Measurements from ENCODE around the gene PPP1R7.

PPP1R7 gene

DNA sequence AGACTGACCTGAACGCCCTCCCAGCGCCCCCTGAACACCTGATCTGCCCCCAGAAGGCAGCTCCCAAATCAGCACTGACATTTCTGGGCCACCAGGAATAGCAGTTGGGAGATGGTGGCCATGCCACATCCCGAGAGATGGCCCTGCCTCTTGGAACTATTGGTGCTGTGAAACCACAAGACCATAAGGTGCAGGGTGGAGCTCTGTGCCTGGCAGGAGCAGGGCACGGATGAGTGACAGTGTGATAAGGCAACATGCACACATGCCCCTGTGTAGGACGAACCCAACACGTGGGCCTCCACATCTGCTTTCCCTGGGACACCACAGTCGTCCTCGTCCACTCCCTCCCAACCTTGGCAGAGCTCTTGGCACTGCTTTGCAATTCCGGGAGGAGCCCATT is 65.2 kb downstream of the PPP1R7 start:
- Histone ChIP-seq H3K4me3 (ENCODE audit: low read length in 2 of 2) (no peak overlapping the region), H3K27ac (ENCODE audit: low read length) (no peak overlapping the region), H3K27me3 (ENCODE audit: control insufficient read depth in 1 of 2, insufficient read depth in 2 of 2, low read length in 2 of 2) (no peaks in the 10 kb centered on the region), H3K4me1 (ENCODE audit: control insufficient read depth, insufficient read depth, low read length) (peaks cover 15% of the 10 kb centered on the region), H3K36me3 (ENCODE audit: control insufficient read depth in 2 of 2, insufficient read depth in 2 of 2, low read length in 2 of 2) (no peaks in the 10 kb centered on the region), H3K9me3 (ENCODE audit: control insufficient read depth in 2 of 2, low read length in 2 of 2) (no peaks in the 10 kb centered on the region), H3K9ac (ENCODE audit: low read length in 2 of 2) (no peak overlapping the region)

DNA sequence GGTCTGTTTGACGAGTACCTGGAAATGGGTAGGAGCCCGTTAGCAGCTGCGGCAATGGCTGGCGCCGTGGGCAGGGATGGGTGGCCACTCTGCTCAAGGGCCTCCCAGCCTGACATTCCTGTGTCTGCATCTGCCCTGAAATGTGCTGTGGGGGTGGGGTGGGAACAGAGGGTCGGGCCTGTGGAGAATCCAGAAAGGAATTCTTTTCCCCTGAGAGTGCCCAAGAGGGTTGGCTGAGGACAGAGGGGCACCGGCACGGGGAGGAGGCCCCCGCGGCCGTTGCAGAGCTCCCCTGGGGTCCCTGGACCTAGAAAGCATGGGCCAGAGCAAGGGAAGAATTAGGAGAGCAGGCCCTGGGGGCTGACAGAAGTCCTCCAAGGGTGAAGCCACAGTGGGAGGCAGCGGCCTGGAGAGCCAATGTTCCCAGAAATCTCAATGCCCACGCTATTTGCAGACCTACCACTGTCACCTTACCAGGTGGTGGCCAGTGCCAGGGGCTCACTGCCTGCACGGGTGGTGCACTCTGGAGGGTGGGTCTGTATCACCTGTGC is 66.0 kb downstream of the PPP1R7 start:
- Histone ChIP-seq H3K4me1 (ENCODE audit: control insufficient read depth, insufficient read depth, low read length) (peaks cover 15% of the 10 kb centered on the region), H3K27ac (ENCODE audit: low read length) (no peak overlapping the region), H3K36me3 (ENCODE audit: control insufficient read depth in 2 of 2, insufficient read depth in 2 of 2, low read length in 2 of 2) (no peaks in the 10 kb centered on the region), H3K9ac (ENCODE audit: low read length in 2 of 2) (no peak overlapping the region), H3K9me3 (ENCODE audit: control insufficient read depth in 2 of 2, low read length in 2 of 2) (no peaks in the 10 kb centered on the region), H3K4me3 (ENCODE audit: low read length in 2 of 2) (no peak overlapping the region), H3K27me3 (ENCODE audit: control insufficient read depth in 1 of 2, insufficient read depth in 2 of 2, low read length in 2 of 2) (no peaks in the 10 kb centered on the region)

DNA sequence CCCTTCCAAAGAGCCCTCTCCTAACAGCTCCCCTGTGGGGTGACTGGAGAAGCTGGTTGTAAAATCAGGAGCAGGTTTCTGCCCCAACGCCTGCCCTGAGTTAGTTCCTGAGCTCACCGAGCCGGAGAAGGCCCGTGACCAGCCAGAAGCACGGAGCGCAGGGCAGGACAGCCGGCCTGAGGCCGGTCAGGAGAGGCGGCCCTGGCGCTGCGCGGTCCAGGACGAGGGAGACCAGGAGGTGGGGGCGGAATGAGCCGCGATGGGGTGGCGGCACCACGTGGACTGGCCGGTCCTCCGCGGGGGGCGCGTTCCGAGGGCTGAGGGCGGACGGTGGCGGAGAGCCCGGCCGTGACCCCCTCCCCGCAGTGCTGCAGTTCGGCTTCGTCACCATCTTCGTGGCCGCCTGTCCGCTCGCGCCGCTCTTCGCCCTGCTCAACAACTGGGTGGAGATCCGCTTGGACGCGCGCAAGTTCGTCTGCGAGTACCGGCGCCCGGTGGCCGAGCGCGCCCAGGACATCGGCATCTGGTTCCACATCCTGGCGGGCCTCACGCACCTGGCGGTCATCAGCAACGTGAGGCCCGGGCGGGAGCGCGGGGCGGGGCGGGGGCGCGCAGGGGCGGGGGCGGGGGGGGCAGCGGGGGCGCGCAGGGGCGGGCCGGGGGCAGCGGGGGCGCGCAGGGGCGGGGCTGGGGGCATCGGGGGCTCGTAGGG is 67.2 kb downstream of the PPP1R7 start:
- Histone ChIP-seq H3K27me3 (ENCODE audit: control insufficient read depth in 1 of 2, insufficient read depth in 2 of 2, low read length in 2 of 2) (no peaks in the 10 kb centered on the region), H3K36me3 (ENCODE audit: control insufficient read depth in 2 of 2, insufficient read depth in 2 of 2, low read length in 2 of 2) (no peaks in the 10 kb centered on the region), H3K9me3 (ENCODE audit: control insufficient read depth in 2 of 2, low read length in 2 of 2) (no peaks in the 10 kb centered on the region), H3K4me1 (ENCODE audit: control insufficient read depth, insufficient read depth, low read length) (peaks cover 15% of the 10 kb centered on the region), H3K27ac (ENCODE audit: low read length) (peak overlapping the region; percentile 31), H3K9ac (ENCODE audit: low read length in 2 of 2) (no peak overlapping the region), H3K4me3 (ENCODE audit: low read length in 2 of 2) (peak overlapping the region; percentile 31 to 72)

DNA sequence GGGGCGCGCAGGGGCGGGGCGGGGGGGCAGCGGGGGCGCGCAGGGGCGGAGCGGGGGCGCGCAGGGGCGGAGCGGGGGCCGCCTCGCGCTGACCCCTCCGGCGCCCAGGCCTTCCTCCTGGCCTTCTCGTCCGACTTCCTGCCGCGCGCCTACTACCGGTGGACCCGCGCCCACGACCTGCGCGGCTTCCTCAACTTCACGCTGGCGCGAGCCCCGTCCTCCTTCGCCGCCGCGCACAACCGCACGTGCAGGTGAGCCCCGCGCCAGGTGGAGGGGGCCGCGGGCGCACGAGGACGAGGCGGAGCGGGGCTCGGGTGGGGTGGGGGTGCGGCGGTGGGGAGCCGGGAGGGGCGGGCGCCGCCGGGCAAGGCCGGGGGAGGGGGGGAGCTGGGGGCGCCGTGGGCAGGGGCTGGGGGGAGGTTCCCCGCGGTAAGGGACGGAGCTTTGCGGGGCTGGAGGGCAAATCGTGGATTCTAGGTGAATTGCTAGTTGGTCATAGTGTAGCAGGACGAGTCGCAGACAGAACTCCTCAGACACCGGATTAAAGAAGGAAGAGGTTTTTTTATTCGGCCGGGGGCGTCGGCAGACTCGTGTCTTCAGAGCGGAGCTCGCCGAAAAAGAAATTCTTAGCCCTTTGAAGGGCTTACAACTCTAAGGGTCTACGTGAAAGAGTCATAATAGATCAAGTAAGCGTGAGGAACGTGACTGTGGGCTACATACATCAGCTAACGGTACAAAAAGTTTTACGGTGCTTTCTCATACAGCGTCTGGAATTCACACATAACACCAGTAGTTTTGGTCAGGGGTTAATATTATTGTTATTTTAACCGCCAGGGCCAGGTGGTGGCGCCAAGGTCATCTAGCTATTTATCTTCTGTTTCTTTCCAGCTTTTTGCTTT is 68.1 kb downstream of the PPP1R7 start:
- H3K27me3 ChIP-seq (ENCODE audit: control insufficient read depth in 1 of 2, insufficient read depth in 2 of 2, low read length in 2 of 2): no peaks in the 10 kb centered on the region
- peak overlapping the region; percentile 42 to 53 for H3K9ac ChIP-seq (ENCODE audit: low read length in 2 of 2)
- H3K9me3 ChIP-seq (ENCODE audit: control insufficient read depth in 2 of 2, low read length in 2 of 2): no peaks in the 10 kb centered on the region
- H3K36me3 ChIP-seq (ENCODE audit: control insufficient read depth in 2 of 2, insufficient read depth in 2 of 2, low read length in 2 of 2): no peaks in the 10 kb centered on the region
- H3K27ac ChIP-seq (ENCODE audit: low read length): no peak overlapping the region
- peak overlapping the region; percentile 59 to 68 for H3K4me3 ChIP-seq (ENCODE audit: low read length in 2 of 2)
- peaks cover 15% of the 10 kb centered on the region for H3K4me1 ChIP-seq (ENCODE audit: control insufficient read depth, insufficient read depth, low read length)

DNA sequence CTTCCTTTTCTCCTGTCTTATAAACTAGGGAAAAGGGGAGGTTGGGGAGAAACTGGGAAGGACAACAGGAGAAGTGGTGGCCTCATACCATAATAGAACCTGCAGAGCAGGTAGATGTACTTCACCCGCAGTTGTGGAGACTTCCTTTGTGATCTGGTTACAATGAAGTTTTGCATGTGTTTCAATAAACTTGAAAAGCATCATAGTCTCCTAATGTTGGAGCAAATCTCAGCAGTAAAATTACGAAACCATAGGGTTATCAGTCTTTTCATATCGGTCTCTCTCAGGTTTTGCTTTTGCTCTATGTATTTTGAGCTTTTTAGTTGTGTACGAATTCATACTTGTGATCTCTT is 68.7 kb downstream of the PPP1R7 start:
- no peaks in the 10 kb centered on the region for H3K27me3 ChIP-seq (ENCODE audit: control insufficient read depth in 1 of 2, insufficient read depth in 2 of 2, low read length in 2 of 2)
- peak overlapping the region; percentile 59 to 68 for H3K4me3 ChIP-seq (ENCODE audit: low read length in 2 of 2)
- no peaks in the 10 kb centered on the region for H3K36me3 ChIP-seq (ENCODE audit: control insufficient read depth in 2 of 2, insufficient read depth in 2 of 2, low read length in 2 of 2)
- H3K9ac ChIP-seq (ENCODE audit: low read length in 2 of 2): no peak overlapping the region
- H3K4me1 ChIP-seq (ENCODE audit: control insufficient read depth, insufficient read depth, low read length): peaks cover 19% of the 10 kb centered on the region
- no peak overlapping the region for H3K27ac ChIP-seq (ENCODE audit: low read length)
- no peaks in the 10 kb centered on the region for H3K9me3 ChIP-seq (ENCODE audit: control insufficient read depth in 2 of 2, low read length in 2 of 2)

DNA sequence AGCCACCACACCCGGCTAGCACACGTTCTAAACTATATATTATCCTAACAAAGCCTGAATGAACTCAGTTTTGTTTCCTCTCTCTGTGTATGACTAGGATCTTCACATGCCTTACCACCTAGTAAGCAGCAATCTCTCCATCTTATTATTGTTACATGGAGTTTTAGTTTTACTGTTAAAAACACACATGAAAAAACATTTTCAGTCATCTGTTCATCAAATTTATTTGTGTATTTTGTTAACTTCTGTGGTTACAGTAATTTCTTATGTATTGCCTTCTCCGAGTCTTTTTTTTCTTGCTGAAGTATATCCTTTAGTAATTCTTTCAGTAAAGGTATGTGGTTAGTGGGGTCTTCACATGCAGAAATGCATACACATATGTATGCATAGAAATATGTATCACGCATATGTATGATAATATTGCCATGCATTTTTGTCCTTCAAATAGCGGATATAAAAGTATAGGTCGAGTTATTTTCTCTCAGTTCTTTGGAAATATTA is 69.6 kb downstream of the PPP1R7 start:
- no peak overlapping the region for H3K9ac ChIP-seq (ENCODE audit: low read length in 2 of 2)
- peaks cover 19% of the 10 kb centered on the region for H3K4me1 ChIP-seq (ENCODE audit: control insufficient read depth, insufficient read depth, low read length)
- H3K36me3 ChIP-seq (ENCODE audit: control insufficient read depth in 2 of 2, insufficient read depth in 2 of 2, low read length in 2 of 2): no peaks in the 10 kb centered on the region
- H3K4me3 ChIP-seq (ENCODE audit: low read length in 2 of 2): no peak overlapping the region
- H3K9me3 ChIP-seq (ENCODE audit: control insufficient read depth in 2 of 2, low read length in 2 of 2): no peaks in the 10 kb centered on the region
- H3K27me3 ChIP-seq (ENCODE audit: control insufficient read depth in 1 of 2, insufficient read depth in 2 of 2, low read length in 2 of 2): no peaks in the 10 kb centered on the region
- no peak overlapping the region for H3K27ac ChIP-seq (ENCODE audit: low read length)

DNA sequence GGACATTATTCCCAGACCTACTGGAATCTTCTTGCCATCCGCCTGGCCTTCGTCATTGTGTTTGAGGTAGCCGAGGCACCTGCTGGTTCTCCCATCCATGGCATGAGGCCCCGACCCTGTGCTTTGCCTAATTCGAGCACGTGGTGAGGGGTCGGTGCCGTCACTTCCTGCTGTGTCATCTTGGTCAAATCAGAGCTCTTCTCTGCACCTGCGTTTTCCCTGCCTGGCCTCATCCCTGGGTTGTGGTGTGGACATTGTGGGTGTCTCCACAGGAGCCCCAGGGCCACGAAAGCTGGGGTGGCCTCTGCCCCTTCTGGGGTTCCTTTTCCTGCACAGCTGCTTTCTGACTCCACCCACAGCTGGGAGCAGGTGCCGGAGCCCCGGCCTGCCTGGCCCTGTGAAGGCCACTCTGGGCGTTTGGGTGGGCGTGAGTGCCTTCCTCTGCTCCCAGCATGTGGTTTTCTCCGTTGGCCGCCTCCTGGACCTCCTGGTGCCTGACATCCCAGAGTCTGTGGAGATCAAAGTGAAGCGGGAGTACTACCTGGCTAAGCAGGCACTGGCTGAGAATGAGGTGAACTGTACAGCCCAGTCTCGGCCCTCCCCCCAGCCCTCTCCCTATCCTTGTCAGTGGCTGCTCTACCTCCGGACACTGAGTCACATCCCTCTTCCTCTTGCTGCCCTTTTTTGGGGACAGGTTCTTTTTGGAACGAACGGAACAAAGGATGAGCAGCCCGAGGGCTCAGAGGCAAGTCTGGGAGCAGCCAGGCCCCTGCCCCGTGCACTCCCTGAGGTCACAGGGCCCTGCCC is 73.1 kb downstream of the PPP1R7 start:
- no peaks in the 10 kb centered on the region for H3K9me3 ChIP-seq (ENCODE audit: control insufficient read depth in 2 of 2, low read length in 2 of 2)
- H3K4me3 ChIP-seq (ENCODE audit: low read length in 2 of 2): no peak overlapping the region
- no peak overlapping the region for H3K27ac ChIP-seq (ENCODE audit: low read length)
- no peaks in the 10 kb centered on the region for H3K27me3 ChIP-seq (ENCODE audit: control insufficient read depth in 1 of 2, insufficient read depth in 2 of 2, low read length in 2 of 2)
- peaks cover 12% of the 10 kb centered on the region for H3K4me1 ChIP-seq (ENCODE audit: control insufficient read depth, insufficient read depth, low read length)
- H3K36me3 ChIP-seq (ENCODE audit: control insufficient read depth in 2 of 2, insufficient read depth in 2 of 2, low read length in 2 of 2): peaks cover 22 to 23% of the 10 kb centered on the region in 2 donors
- no peak overlapping the region for H3K9ac ChIP-seq (ENCODE audit: low read length in 2 of 2)

DNA sequence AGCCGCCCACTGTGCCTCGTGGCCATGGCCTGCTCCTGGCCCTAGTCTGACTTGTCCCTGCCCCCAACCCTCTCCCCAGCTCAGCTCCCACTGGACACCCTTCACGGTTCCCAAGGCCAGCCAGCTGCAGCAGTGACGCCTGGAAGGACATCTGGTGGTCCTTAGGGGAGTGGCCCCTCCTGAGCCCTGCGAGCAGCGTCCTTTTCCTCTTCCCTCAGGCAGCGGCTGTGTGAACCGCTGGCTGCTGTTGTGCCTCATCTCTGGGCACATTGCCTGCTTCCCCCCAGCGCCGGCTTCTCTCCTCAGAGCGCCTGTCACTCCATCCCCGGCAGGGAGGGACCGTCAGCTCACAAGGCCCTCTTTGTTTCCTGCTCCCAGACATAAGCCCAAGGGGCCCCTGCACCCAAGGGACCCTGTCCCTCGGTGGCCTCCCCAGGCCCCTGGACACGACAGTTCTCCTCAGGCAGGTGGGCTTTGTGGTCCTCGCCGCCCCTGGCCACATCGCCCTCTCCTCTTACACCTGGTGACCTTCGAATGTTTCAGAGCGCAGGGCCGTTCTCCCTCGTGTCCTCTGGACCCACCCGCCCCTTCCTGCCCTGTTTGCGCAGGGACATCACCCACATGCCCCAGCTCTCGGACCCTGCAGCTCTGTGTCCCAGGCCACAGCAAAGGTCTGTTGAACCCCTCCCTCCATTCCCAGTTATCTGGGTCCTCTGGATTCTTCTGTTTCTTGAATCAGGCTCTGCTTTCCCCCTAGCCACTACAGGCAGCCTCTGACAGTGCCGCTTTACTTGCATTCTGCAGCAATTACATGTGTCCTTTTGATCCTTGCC is 74.0 kb downstream of the PPP1R7 start:
- H3K27ac ChIP-seq (ENCODE audit: low read length): no peak overlapping the region
- H3K27me3 ChIP-seq (ENCODE audit: control insufficient read depth in 1 of 2, insufficient read depth in 2 of 2, low read length in 2 of 2): no peaks in the 10 kb centered on the region
- H3K9ac ChIP-seq (ENCODE audit: low read length in 2 of 2): no peak overlapping the region
- no peaks in the 10 kb centered on the region for H3K9me3 ChIP-seq (ENCODE audit: control insufficient read depth in 2 of 2, low read length in 2 of 2)
- H3K4me1 ChIP-seq (ENCODE audit: control insufficient read depth, insufficient read depth, low read length): peaks cover 4% of the 10 kb centered on the region
- H3K36me3 ChIP-seq (ENCODE audit: control insufficient read depth in 2 of 2, insufficient read depth in 2 of 2, low read length in 2 of 2): peaks cover 30 to 31% of the 10 kb centered on the region in 2 donors
- no peak overlapping the region for H3K4me3 ChIP-seq (ENCODE audit: low read length in 2 of 2)

DNA sequence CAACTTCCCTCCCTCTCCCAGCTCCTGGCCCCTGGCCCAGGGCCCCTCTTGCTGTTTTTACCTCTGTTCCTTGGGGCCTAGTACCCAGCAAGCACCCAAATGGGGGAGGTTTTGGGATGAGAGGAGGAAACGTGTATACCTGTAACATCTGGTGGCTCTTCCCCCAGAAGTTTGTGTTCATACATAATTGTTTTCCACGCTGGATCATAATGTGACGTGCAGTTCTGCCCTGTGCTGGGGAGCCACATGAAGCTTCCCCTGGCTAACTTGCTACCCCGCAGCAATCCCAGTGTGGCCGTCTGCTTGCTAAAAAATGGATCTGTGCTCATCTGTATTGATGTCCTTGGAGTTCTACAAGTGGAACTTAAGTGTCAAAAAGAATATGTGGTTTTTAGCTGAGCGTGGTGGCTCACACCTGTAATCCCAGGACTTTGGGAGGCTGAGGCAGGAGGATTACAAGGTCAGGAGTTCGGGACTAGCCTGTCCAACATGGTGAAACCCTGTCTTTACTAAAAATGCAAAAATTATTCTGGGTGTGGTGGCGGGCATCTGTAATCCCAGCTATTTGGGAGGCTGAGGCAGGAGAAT is 74.7 kb downstream of the PPP1R7 start:
- H3K4me1 ChIP-seq (ENCODE audit: control insufficient read depth, insufficient read depth, low read length): peaks cover 4% of the 10 kb centered on the region
- H3K9me3 ChIP-seq (ENCODE audit: control insufficient read depth in 2 of 2, low read length in 2 of 2): no peaks in the 10 kb centered on the region
- no peak overlapping the region for H3K9ac ChIP-seq (ENCODE audit: low read length in 2 of 2)
- no peak overlapping the region for H3K27ac ChIP-seq (ENCODE audit: low read length)
- H3K36me3 ChIP-seq (ENCODE audit: control insufficient read depth in 2 of 2, insufficient read depth in 2 of 2, low read length in 2 of 2): peaks cover 35 to 36% of the 10 kb centered on the region in 2 donors
- H3K4me3 ChIP-seq (ENCODE audit: low read length in 2 of 2): no peak overlapping the region
- H3K27me3 ChIP-seq (ENCODE audit: control insufficient read depth in 1 of 2, insufficient read depth in 2 of 2, low read length in 2 of 2): no peaks in the 10 kb centered on the region

Measured in stomach smooth muscle (tissue), 2 donors.